Trophoblast cell (in vitro differentiated cells and primary cell): ENCODE measurements around the gene DERL2.
A peak's percentile ranks its signal among the peaks of the same experiment; 100 is the strongest.

Experiments used
- DNase-seq, 2 donors: peaks; one replicate each; pipeline ENCODE4 v3.0.0-alpha.2; 2016
- H2AFZ ChIP-seq: 2 replicates; pipeline ENCODE4 v1.6.1; 2013; ENCODE audit warnings: low read length, moderate library complexity, mild to moderate bottlenecking; ENCODE audit not compliant: insufficient read depth, poor library complexity
- H2AK5ac ChIP-seq: 2 replicates; pipeline ENCODE4 v1.6.1; 2013; ENCODE audit warnings: mild to moderate bottlenecking, low read length
- H2BK120ac ChIP-seq: 2 replicates; pipeline ENCODE4 v1.6.1; 2013; ENCODE audit warnings: low read length, mild to moderate bottlenecking, moderate library complexity; ENCODE audit not compliant: insufficient read depth, poor library complexity
- H2BK12ac ChIP-seq: 2 replicates; pipeline ENCODE4 v1.6.1; 2013; ENCODE audit warnings: mild to moderate bottlenecking, low read length, moderate library complexity
- H2BK5ac ChIP-seq: 2 replicates; pipeline ENCODE4 v1.6.1; 2013; ENCODE audit warnings: low read length, low read depth, moderate library complexity, mild to moderate bottlenecking; ENCODE audit not compliant: poor library complexity
- H3K14ac ChIP-seq: 2 replicates; pipeline ENCODE4 v1.6.1; 2013; ENCODE audit warnings: mild to moderate bottlenecking, low read length
- H3K18ac ChIP-seq: 2 replicates; pipeline ENCODE4 v1.6.1; 2013; ENCODE audit warnings: mild to moderate bottlenecking, low read length
- H3K23ac ChIP-seq: 2 replicates; pipeline ENCODE4 v1.6.1; 2013; ENCODE audit warnings: low read length
- H3K27ac ChIP-seq: 2 replicates; pipeline ENCODE4 v1.5.1; 2013; ENCODE audit warnings: low read depth, mild to moderate bottlenecking, inconsistent platforms, low read length, moderate library complexity
- H3K27me3 ChIP-seq: 2 replicates; pipeline ENCODE4 v1.6.1; 2013; ENCODE audit warnings: inconsistent platforms, mild to moderate bottlenecking, low read length, moderate library complexity; ENCODE audit not compliant: insufficient read depth
- H3K36me3 ChIP-seq, 2 experiments: 1 replicate in 1 of 2; 2 replicates in 1 of 2; pipeline ENCODE4 v1.6.1; 2013; ENCODE audit warnings: low read length in 2 of 2, mild to moderate bottlenecking in 2 of 2, moderate library complexity in 1 of 2; ENCODE audit not compliant: insufficient read depth in 2 of 2, control insufficient read depth in 1 of 2
- H3K4ac ChIP-seq: 2 replicates; pipeline ENCODE4 v1.6.1; 2013; ENCODE audit warnings: low read depth, mild to moderate bottlenecking, low read length, moderate library complexity
- H3K4me1 ChIP-seq, 2 experiments: 1 replicate in 1 of 2; 2 replicates in 1 of 2; pipeline ENCODE4 v1.6.1; 2013; ENCODE audit warnings: low read length in 2 of 2, mild to moderate bottlenecking in 2 of 2, moderate library complexity in 1 of 2; ENCODE audit not compliant: insufficient read depth in 2 of 2, control insufficient read depth in 1 of 2
- H3K4me2 ChIP-seq: 2 replicates; pipeline ENCODE4 v1.6.1; 2013; ENCODE audit warnings: inconsistent platforms, mild to moderate bottlenecking, low read length, moderate library complexity
- H3K4me3 ChIP-seq: 2 replicates; pipeline ENCODE4 v1.5.1; 2013; ENCODE audit warnings: mild to moderate bottlenecking, low read depth, low read length, inconsistent platforms
- H3K79me1 ChIP-seq: one replicate; pipeline ENCODE4 v1.6.1; 2013; ENCODE audit warnings: low read length
- H3K79me2 ChIP-seq: 2 replicates; pipeline ENCODE4 v1.6.1; 2013; ENCODE audit warnings: low read length, mild to moderate bottlenecking; ENCODE audit not compliant: control insufficient read depth, insufficient read depth, poor library complexity
- H3K9ac ChIP-seq: 2 replicates; pipeline ENCODE4 v1.6.1; 2013; ENCODE audit warnings: mild to moderate bottlenecking, low read length
- H3K9me3 ChIP-seq: 2 replicates; pipeline ENCODE4 v1.6.1; 2013; ENCODE audit warnings: low read depth, mild to moderate bottlenecking, control low read depth, inconsistent platforms, low read length; ENCODE audit not compliant: insufficient read depth
- H4K12ac ChIP-seq: 2 replicates; pipeline ENCODE4 v1.6.1; 2013; ENCODE audit warnings: low read depth, mild to moderate bottlenecking, low read length, moderate library complexity
- H4K8ac ChIP-seq: 2 replicates; pipeline ENCODE4 v1.6.1; 2013; ENCODE audit warnings: low read depth, mild to moderate bottlenecking, low read length, moderate library complexity
- H4K91ac ChIP-seq: one replicate; pipeline ENCODE4 v1.6.1; 2013; ENCODE audit warnings: low read depth, mild to moderate bottlenecking, low read length, moderate library complexity
- WGBS: extraction: QIAGEN DNeasy Blood & Tissue Kit; methylation state at CpG from one replicate; pipeline ENCODE4 v1.1.7; 2013; ENCODE audit warnings: missing lambda C conversion rate; ENCODE audit not compliant: insufficient read length, insufficient coverage; ENCODE audit errors: extremely low coverage; 5-methylcytosine and 5-hydroxymethylcytosine counted together

DERL2 gene

GRCh38 chr17:5478992-5479391 lies 7.0 kb downstream of the DERL2 start:
- no peak overlapping the region for H3K9ac ChIP-seq
- H3K27me3 ChIP-seq: no peaks in the 10 kb centered on the region
- no peak overlapping the region for H4K12ac ChIP-seq
- no peak overlapping the region for H3K4me3 ChIP-seq
- DNase-seq: no peak
- no peak overlapping the region for H2BK12ac ChIP-seq
- no peak overlapping the region for H2BK5ac ChIP-seq
- H3K36me3 ChIP-seq: peaks cover 29 to 43% of the 10 kb centered on the region in 2 experiments
- no peak overlapping the region for H2AK5ac ChIP-seq
- no peaks in the 10 kb centered on the region for H3K4me1 ChIP-seq
- no peak overlapping the region for H3K18ac ChIP-seq
- H3K79me1 ChIP-seq: no peaks in the 10 kb centered on the region
- no peak overlapping the region for H2BK120ac ChIP-seq
- H3K9me3 ChIP-seq: peaks cover 1% of the 10 kb centered on the region
- H3K23ac ChIP-seq: no peak overlapping the region
- no peak overlapping the region for H3K14ac ChIP-seq
- H4K8ac ChIP-seq: no peak overlapping the region
- H3K79me2 ChIP-seq: no peaks in the 10 kb centered on the region
- H3K27ac ChIP-seq: no peak overlapping the region
- H3K4ac ChIP-seq: no peak overlapping the region
- no peak overlapping the region for H2AFZ ChIP-seq
- no CpG with 5 or more reads among the region's 4 CpGs for WGBS
- H4K91ac ChIP-seq: no peak overlapping the region
- no peak overlapping the region for H3K4me2 ChIP-seq

GRCh38 chr17:5473906-5474305 lies 12.1 kb downstream of the DERL2 start:
- no peak overlapping the region for H4K12ac ChIP-seq
- peaks cover 18 to 26% of the 10 kb centered on the region in 2 experiments for H3K36me3 ChIP-seq
- H4K8ac ChIP-seq: no peak overlapping the region
- no peak overlapping the region for H3K14ac ChIP-seq
- no peak for DNase-seq
- H3K9me3 ChIP-seq: peaks cover under 1% of the 10 kb centered on the region
- H2AK5ac ChIP-seq: no peak overlapping the region
- H2BK12ac ChIP-seq: no peak overlapping the region
- H2AFZ ChIP-seq: no peak overlapping the region
- H3K4ac ChIP-seq: no peak overlapping the region
- no peaks in the 10 kb centered on the region for H3K27me3 ChIP-seq
- no peak overlapping the region for H3K23ac ChIP-seq
- no peaks in the 10 kb centered on the region for H3K79me2 ChIP-seq
- no peak overlapping the region for H3K27ac ChIP-seq
- H2BK5ac ChIP-seq: no peak overlapping the region
- H3K9ac ChIP-seq: no peak overlapping the region
- H3K18ac ChIP-seq: no peak overlapping the region
- no peak overlapping the region for H3K4me2 ChIP-seq
- no peaks in the 10 kb centered on the region for H3K79me1 ChIP-seq
- no peaks in the 10 kb centered on the region for H3K4me1 ChIP-seq
- H4K91ac ChIP-seq: no peak overlapping the region
- WGBS: no CpG with 5 or more reads among the region's 2 CpGs
- no peak overlapping the region for H2BK120ac ChIP-seq
- H3K4me3 ChIP-seq: no peak overlapping the region

GRCh38 chr17:5472511-5472910 lies 13.5 kb downstream of the DERL2 start:
- peaks cover 12 to 17% of the 10 kb centered on the region in 2 experiments for H3K36me3 ChIP-seq
- H3K9me3 ChIP-seq: no peaks in the 10 kb centered on the region
- 100% methylated on average over 1 of the region's 3 CpGs for WGBS
- no peak overlapping the region for H2BK120ac ChIP-seq
- no peak overlapping the region for H3K4me3 ChIP-seq
- H3K4ac ChIP-seq: no peak overlapping the region
- H3K79me2 ChIP-seq: peaks cover 7% of the 10 kb centered on the region
- no peak overlapping the region for H4K91ac ChIP-seq
- H4K12ac ChIP-seq: no peak overlapping the region
- no peak overlapping the region for H3K27ac ChIP-seq
- H3K14ac ChIP-seq: no peak overlapping the region
- no peak overlapping the region for H2BK5ac ChIP-seq
- no peak overlapping the region for H2BK12ac ChIP-seq
- no peak overlapping the region for H2AK5ac ChIP-seq
- no peak overlapping the region for H3K9ac ChIP-seq
- no peak for DNase-seq
- no peak overlapping the region for H2AFZ ChIP-seq
- H3K79me1 ChIP-seq: peaks cover 3% of the 10 kb centered on the region
- no peak overlapping the region for H4K8ac ChIP-seq
- H3K4me1 ChIP-seq: peaks cover 0 to under 1% of the 10 kb centered on the region in 2 experiments
- no peak overlapping the region for H3K18ac ChIP-seq
- no peak overlapping the region for H3K23ac ChIP-seq
- H3K4me2 ChIP-seq: no peak overlapping the region
- no peaks in the 10 kb centered on the region for H3K27me3 ChIP-seq

GRCh38 chr17:5468075-5468473 lies 17.9 kb downstream of the DERL2 start:
- no peak overlapping the region for H2BK120ac ChIP-seq
- H4K91ac ChIP-seq: peak overlapping the region; percentile 16
- peak overlapping the region; percentile 12 for H3K18ac ChIP-seq
- no peak overlapping the region for H3K27ac ChIP-seq
- H3K79me2 ChIP-seq: peaks cover 10% of the 10 kb centered on the region
- H3K4me1 ChIP-seq: peaks cover 4% of the 10 kb centered on the region in 2 experiments
- H2BK12ac ChIP-seq: no peak overlapping the region
- peak overlapping the region; percentile 56 for H4K8ac ChIP-seq
- WGBS: no CpG with 5 or more reads among the region's 17 CpGs
- peaks cover 3% of the 10 kb centered on the region for H3K79me1 ChIP-seq
- H3K9me3 ChIP-seq: no peaks in the 10 kb centered on the region
- H3K27me3 ChIP-seq: no peaks in the 10 kb centered on the region
- H2AK5ac ChIP-seq: no peak overlapping the region
- H3K4me2 ChIP-seq: peak overlapping the region; percentile 79
- H3K4me3 ChIP-seq: peak overlapping the region; percentile 84
- H3K9ac ChIP-seq: peak overlapping the region; percentile 78
- H3K23ac ChIP-seq: no peak overlapping the region
- H2AFZ ChIP-seq: peak overlapping the region; percentile 57
- no peak overlapping the region for H2BK5ac ChIP-seq
- DNase-seq: no peak
- peak overlapping the region; percentile 34 for H4K12ac ChIP-seq
- H3K36me3 ChIP-seq: peaks cover 3 to 4% of the 10 kb centered on the region in 2 experiments
- H3K4ac ChIP-seq: no peak overlapping the region
- H3K14ac ChIP-seq: peak overlapping the region; percentile 8
